Left ventricle myocardium inferior (tissue), 1 donor: ENCODE measurements around the gene COLQ. TPM values are rescaled to one million over a fixed set of nuclear protein-coding genes. Genes with fewer than 3 reads are reported as not detected.

ENCODE experiments used
- DNase-seq: peaks from one replicate; pipeline ENCODE4 v3.0.0-alpha.2; 2020
- H3K27ac ChIP-seq: fragments of 200-600 bp; replicated peaks from 2 replicates; pipeline ENCODE4 v1.8.0; 2021
- H3K27me3 ChIP-seq: fragments of 200-600 bp; 2 replicates; pipeline ENCODE4 v1.8.0; 2021; ENCODE audit warnings: low read depth
- H3K36me3 ChIP-seq: fragments of 200-600 bp; 2 replicates; pipeline ENCODE4 v1.8.0; 2021
- H3K4me1 ChIP-seq: fragments of 200-600 bp; 2 replicates; pipeline ENCODE4 v1.8.0; 2021
- H3K4me3 ChIP-seq: fragments of 200-600 bp; 2 replicates; pipeline ENCODE4 v1.8.0; 2021; ENCODE audit warnings: mild to moderate bottlenecking, moderate library complexity
- H3K9me3 ChIP-seq: fragments of 200-600 bp; replicated peaks from 2 replicates; pipeline ENCODE4 v1.8.0; 2021
- intact Hi-C: fragments of 100-400 bp; cut with micrococcal nuclease; formaldehyde crosslinking; loops from one replicate; pipeline ENCODE4 v1.11.0; 2022
- total RNA-seq: library from RNA; stranded (reverse); fragmentation: NEBNext Ultra II Directional; extraction: Animal tissue kit (Norgen Biotek cat#: 25700); gene quantifications from one replicate; pipeline ENCODE4 v1.2.1, GENCODE V29; 2021
- TF ChIP-seq, protein P1 (sequence below): fragments of 200-600 bp; IDR thresholded peaks from 2 replicates; pipeline ENCODE4 v1.8.0; 2021; ENCODE audit warnings: antibody characterized with exemption, mild to moderate bottlenecking, borderline replicate concordance
- donor health status: DM: no; HTN: yes; CAD: no; lungs with severe emphysema.

COLQ gene
- total RNA-seq, 1 donor from 2014 or later: 14.9 TPM

DNA sequence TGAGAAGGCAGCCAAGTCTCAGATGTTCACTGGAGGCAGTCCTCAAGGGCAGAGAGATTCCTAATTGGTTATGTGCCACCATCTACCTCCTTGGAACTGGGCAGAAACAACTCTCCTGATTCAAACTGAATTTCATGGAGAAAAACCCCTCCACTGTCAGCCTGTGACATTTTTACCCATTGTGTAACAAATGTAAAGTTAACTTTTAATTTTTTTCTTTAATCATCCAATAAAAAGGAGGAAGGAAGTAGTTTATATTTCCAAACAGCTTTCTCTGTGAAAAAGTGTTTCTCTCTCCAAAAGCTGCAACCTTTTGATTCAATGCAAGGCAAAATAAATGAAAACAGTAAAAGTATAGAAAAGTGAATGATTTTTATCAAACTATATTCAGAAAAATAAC is 510 bp upstream of the COLQ start:
- DNase-seq: no peak
- Histone ChIP-seq H3K4me3 (no peak overlapping the region), H3K36me3 (no peaks in the 10 kb centered on the region), H3K4me1 (peaks cover 59% of the 10 kb centered on the region), H3K27me3 (no peaks in the 10 kb centered on the region), H3K27ac (no peak overlapping the region), H3K9me3 (no peaks in the 10 kb centered on the region)
- TF ChIP-seq, protein P1, sequence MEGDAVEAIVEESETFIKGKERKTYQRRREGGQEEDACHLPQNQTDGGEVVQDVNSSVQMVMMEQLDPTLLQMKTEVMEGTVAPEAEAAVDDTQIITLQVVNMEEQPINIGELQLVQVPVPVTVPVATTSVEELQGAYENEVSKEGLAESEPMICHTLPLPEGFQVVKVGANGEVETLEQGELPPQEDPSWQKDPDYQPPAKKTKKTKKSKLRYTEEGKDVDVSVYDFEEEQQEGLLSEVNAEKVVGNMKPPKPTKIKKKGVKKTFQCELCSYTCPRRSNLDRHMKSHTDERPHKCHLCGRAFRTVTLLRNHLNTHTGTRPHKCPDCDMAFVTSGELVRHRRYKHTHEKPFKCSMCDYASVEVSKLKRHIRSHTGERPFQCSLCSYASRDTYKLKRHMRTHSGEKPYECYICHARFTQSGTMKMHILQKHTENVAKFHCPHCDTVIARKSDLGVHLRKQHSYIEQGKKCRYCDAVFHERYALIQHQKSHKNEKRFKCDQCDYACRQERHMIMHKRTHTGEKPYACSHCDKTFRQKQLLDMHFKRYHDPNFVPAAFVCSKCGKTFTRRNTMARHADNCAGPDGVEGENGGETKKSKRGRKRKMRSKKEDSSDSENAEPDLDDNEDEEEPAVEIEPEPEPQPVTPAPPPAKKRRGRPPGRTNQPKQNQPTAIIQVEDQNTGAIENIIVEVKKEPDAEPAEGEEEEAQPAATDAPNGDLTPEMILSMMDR: no peak
- intact Hi-C loops: no loop called here

DNA sequence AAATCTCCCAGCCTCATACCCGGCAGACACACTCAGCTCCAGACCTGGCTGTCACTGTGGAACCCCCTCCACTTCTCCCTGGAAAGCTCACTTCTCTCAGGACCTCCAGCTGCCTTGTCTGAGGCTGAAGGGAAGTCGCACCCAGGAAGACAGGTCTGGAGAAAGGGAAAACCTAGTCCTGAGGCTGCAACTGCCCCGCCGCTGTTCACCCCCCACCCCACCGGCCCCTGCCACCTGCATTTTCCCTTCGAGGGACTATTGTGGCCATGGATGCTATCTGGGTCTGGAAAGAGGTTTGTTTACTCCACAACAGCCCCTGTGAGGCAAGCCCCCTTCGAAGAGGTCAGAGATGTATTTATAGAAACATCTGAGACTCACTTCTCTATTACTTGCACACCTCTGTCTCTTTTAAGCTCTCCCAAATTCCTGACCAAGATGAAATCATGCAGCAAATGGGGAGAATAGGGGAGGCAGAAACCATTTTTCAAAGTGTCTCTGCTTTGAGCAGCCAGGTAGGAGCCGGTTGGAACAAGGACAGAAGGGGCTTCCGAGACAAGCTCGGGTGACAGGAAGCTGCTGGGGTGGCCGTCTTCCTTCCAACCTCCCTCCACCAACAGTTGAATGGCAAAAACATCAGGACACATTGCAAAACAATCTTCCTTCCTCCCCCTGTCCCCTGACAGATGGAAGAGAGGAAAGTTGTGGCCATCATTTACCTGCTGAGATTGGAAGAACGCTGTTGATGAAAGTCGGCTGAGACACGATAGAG is 518 bp downstream of the COLQ start:
- peak overlapping the region; percentile 76 for H3K27ac ChIP-seq

DNA sequence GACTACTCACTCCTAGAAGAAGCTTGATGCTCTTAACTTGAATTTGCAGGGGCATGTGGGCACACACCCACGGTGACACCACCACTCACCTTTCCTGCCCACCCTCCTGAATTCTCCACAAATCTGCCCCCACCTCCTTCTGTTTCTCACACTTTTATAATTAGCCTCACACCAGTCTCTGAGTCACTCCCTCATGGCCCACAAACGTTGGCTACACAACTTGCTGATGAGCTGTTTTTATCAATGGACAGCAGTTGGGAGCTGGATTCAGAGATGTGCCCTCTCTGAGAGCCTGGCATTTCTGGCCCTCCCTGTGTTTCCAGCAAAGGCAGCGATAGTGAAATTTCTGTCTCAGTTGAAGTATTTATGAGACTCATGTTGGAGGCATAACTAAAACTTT is 1.3 kb downstream of the COLQ start:
- H3K4me1 ChIP-seq: peaks cover 55% of the 10 kb centered on the region
- intact Hi-C loops: no loop called here
- no peaks in the 10 kb centered on the region for H3K27me3 ChIP-seq
- no peaks in the 10 kb centered on the region for H3K36me3 ChIP-seq
- H3K4me3 ChIP-seq: peak overlapping the region; percentile 48
- H3K27ac ChIP-seq: peak overlapping the region; percentile 76
- H3K9me3 ChIP-seq: no peaks in the 10 kb centered on the region
- DNase-seq: no peak
- TF ChIP-seq, protein P1: no peak

More for the DNA sequence above, 518 bp downstream of the COLQ start:
- Histone ChIP-seq H3K27me3 (no peaks in the 10 kb centered on the region), H3K9me3 (no peaks in the 10 kb centered on the region), H3K36me3 (no peaks in the 10 kb centered on the region), H3K4me3 (peak overlapping the region; percentile 48), H3K4me1 (peaks cover 55% of the 10 kb centered on the region)
- intact Hi-C loops: no loop called here
- no peak for DNase-seq
- TF ChIP-seq, protein P1: no peak

DNA sequence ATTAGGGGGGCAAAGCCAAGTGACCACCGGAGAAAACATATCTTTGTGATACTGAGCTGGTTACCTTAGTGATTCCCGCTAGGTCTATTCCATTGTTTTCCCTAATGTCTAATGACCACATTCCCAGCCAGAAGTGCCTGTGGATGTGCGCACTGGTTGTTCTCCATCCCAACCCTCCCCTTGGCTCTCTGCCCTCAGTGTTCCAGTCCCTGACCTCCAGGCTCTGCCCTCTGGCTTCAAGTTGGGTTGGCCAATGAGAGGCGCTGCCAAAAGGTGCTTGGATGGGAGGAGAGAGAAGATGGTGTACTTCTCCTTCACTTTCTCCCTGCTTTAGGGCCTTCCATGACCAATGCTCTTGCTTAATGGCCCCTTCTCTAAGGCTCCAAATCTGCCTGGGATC is 2.4 kb downstream of the COLQ start:
- H3K4me1 ChIP-seq: peaks cover 49% of the 10 kb centered on the region
- H3K27ac ChIP-seq: peak overlapping the region; percentile 76

DNA sequence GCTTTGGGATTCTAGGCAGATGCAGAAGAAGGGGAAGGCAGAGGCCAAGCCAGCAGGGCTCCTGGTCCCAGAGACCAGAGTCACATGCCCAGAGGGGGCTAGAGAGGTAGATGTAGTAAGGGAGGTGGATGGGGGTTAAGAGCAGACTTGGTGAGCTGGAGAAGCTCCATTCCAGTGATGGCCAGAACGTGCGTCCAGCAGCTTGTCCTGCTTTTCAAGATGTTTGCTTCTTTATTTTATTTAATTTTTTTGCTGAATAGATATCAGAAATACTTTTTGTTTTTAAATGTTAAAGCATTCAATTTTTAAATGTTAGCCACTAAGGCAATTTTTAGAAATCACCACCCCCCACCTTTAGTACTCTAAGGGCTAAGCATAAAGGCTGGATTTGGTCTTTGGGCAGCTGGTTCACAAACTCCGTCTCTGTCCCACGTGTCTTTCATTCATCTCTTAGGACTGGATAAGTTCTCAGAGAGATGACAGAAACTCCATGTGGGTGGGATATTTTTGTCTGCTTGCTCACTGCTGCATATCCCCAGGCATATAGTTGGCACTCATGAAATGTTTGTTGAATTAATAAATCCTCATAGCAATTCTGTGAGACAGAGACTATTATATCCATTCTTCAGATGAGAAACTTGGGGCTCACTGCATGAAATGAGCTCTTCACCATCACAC is 6.7 kb downstream of the COLQ start:
- Histone ChIP-seq H3K9me3 (no peaks in the 10 kb centered on the region), H3K4me3 (no peak overlapping the region), H3K27ac (no peak overlapping the region), H3K36me3 (no peaks in the 10 kb centered on the region), H3K27me3 (no peaks in the 10 kb centered on the region), H3K4me1 (peaks cover 36% of the 10 kb centered on the region)
- no peak for DNase-seq
- TF ChIP-seq, protein P1: no peak
- intact Hi-C loops: no loop called here

More for the DNA sequence above, 2.4 kb downstream of the COLQ start:
- Histone ChIP-seq H3K27me3 (no peaks in the 10 kb centered on the region), H3K9me3 (no peaks in the 10 kb centered on the region), H3K36me3 (no peaks in the 10 kb centered on the region), H3K4me3 (no peak overlapping the region)
- peak; percentile 67 for DNase-seq
- intact Hi-C loops: no loop called here
- TF ChIP-seq, protein P1: no peak
